GM19324 (cell line): Measurements from ENCODE around the gene CNTNAP2.

Experiments used
- ATAC-seq: cut with Tn5 transposase; IDR thresholded peaks from one replicate; pipeline ENCODE4 v1.9.1; 2021; ENCODE audit warnings: mild to moderate bottlenecking, moderate library complexity; ENCODE audit not compliant: unreplicated experiment, low FRiP score

CNTNAP2 gene

DNA sequence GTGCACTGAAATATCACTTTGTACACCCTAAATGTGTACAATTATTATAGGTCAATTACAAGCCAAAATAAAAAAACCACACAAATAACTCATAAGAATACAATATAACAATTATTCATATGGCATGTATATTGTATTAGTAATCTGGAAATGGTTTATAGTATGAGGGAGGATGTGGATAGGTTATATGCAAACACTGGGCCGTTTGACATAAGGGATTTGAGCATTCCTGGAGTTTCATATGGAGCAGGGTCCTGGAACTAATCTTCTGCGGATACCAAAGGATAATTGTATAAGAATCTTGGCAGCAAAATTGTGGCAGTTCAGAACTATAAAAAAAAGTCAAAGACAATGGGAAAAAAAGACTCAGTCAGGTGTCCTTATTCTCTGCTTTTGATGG lies 619.4 kb downstream of the CNTNAP2 start:
- no peak for ATAC-seq

DNA sequence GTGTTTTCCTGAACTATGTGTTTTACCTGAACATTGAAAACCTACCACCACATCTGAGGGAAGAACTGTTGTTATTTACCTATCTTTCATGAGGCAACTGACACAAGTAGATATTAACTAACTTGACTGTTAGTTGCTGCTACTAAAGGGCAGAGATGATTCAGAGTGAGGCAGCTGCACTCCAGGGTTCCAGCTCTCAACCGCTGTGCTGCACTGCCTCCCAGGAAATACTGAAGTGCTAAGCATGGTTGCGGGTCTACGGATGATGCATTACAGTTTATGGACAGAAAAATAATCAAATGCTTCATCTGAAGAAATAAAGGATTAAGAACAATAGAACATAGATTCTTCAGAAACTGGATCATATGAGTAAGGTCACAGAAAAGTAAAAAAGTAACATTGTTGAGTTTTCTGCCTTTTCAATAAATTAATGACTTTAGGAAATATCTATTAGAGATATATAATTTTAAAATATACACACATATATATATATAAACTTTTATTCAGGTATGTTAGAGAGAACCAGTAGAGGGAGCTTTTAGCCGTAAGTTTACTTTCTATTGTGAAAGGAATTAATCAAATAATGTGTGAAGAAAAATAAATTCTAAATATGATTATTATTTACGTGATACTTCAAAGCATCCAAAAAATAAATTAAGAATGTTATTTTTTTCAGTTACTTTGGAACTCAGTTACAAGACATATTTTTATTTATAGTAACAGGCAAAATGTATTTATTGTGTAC lies 620.0 kb downstream of the CNTNAP2 start:
- ATAC-seq = no peak

DNA sequence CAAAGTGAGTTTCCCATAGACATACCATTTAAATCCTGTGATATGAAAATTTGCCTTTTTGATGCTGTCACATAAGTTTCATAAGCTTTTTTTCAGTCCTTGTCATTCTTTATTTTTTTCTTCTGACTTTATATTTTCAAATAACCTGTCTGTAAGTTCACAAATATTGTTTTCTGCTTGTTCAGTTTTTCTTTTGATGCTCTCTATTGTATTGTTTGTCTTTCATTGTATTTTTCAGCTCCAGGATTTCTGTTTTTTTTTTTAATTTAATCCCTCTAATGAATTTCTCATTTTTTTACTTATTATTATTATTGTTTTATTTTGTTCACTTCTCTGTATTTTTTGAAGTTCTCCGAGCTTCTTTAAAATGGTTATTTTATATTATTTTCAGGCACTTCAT lies 623.4 kb downstream of the CNTNAP2 start:
- no peak for ATAC-seq

DNA sequence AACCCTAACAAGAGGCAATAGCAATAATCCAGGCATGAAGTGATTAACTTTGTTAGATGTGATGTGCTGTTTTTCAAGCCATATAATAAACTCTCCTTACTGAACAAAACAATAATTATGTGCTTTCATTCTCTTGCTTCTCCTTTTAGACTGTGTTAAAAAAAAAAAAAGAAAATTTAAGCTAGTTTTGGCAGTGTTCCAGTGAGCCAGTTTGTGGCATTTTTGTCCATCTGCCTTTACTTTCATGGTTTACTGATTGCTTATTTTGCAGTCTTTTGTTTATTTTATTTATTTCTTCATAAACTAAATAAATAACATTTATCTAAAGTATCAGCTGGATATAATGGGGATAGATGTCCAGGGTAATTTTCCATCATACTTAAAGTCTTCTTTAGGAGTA lies 625.3 kb downstream of the CNTNAP2 start:
- ATAC-seq = no peak

DNA sequence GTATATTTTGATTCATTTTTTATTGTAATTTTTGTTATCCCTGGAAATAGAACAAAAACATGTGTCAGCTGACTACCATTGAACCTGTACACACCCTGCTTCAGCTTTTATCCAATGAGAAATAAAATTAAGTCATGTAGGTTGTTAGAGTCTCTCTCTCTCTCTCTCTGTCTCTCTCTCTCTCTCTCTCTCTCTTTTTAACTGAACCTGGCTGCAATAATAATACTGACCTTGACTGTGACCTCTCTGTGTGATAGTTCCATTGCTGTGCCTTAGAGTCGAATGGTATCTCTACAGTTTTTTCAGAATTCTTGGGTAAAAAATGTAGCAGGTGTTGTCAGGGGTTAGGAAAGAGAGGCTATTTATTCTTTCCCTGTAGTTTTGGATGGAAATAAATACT lies 637.8 kb downstream of the CNTNAP2 start:
- no peak for ATAC-seq

DNA sequence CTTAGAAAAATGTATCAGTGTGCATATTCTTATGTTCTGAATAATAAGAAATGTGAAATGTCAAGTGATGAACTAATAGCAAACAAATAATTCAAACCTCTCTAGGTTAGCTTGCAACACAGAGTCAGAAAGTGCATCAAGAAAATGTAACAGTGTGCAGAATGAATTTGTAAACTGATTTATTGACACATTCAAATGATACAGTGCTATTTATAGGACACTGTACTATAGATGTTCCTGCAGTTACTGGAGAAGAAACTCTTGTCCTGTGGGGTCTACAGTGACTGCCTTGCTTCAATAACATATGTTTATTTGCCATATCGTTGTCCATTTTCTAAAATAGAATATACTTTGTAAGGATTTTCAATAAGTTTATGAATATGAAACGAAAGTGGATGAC lies 639.0 kb downstream of the CNTNAP2 start:
- no peak for ATAC-seq

DNA sequence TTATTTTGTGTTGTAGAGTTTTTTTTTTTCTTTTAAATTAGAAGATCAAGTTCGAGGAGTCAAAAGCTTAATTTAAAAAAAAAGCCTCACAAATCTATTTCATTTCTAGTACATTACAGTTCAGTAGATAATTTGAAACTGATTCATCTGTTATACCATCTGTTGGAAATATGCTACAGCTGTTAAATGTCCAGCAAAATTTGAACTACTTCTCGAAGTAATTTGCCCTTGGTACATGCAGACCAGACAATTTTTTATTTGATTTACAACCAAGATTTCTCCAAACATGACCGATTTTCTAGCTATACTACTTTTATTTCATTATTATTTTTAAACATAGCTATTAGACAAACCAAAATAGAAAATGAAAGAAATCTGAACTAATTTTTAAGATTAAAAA lies 647.9 kb downstream of the CNTNAP2 start:
- no peak for ATAC-seq

DNA sequence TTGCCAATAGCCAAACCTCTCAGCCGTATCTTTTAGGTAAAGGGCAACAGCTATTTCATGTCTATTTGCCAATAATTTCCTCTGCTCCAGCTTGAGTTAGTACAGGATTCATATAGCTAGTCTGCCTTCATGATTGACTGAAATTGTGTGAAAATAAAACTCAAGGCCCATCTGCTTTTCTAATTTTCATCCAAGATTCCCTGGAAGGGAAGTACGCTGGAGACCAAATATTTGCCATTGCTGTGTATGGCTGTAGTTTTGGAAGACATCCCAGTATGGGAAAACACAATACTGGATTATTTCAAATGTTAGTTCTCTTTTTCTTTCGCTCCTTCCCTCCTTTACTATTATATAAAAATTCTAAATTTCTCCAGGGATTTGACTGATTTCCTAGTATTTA lies 652.4 kb downstream of the CNTNAP2 start:
- no peak for ATAC-seq

DNA sequence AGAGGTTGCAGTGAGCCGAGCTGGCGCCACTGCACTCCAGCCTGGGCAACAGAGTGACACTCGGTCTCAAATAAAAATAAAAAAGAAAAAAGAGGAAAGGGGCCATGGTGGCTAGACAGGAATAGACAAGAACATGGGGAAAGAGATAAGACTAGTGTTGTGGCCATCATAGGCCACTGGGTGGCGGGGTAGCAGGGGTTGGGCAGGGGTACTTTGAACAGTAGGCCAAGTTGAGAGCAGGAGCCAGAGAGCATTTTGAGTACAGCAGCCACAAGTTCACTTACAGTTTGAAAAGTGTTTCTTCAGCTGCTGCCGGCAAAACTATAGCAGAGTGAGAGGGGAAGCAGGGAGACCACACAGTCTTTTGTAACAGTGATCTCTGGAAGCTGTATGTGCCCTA lies 656.0 kb downstream of the CNTNAP2 start:
- no peak for ATAC-seq

DNA sequence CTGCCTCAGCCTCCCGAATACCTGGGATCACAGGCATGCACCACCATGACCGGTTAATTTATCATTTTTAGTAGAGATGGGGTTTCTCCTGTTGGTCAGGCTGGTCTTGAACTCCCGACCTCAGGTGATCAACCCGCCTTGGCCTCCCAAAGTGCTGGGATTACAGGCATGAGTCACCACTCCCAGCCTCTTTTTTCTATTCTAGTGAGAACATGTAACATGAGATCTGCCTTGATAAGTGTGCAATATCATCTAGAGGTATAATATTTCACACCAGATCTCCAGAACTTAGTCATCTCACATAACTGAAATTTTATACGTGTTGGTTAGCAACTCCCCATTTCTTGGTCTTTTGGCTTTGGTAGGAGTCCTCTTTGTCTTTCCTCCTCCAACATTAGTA lies 656.9 kb downstream of the CNTNAP2 start:
- ATAC-seq = no peak

DNA sequence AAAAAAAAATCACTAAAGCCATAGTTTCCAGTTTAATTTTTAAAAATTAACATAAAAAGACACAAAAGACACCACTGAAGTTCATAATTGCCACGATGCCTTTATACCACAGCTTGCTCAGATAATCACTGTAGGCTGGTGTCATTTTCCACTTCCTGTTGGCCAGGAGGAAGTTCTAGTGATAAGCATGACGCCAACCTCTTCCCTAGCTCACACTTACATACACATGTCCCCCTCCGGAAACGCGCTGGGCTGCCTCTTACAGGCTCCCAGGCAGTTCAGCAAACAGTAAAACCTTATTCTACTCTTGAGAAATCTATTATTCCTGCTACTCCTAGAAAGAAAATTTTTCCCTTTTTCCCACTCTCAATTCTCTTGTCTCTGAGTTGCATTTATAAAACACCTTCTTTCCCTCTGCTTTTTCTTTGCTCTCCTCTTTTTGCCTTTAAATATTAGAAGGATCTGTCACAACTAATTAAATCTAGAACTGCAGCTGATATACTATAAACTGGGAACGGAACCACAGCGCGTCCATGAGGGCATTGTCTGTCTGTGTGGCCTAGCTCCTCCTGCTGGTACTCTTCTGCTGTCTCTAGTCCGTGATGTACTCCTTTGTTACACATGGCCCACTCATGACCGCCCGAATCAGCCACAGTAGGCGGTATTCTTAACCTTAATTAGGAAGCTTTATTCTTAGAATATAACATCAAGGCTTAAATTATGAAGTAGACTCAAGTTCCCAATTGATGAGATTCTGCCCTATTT lies 664.9 kb downstream of the CNTNAP2 start:
- ATAC-seq = no peak

DNA sequence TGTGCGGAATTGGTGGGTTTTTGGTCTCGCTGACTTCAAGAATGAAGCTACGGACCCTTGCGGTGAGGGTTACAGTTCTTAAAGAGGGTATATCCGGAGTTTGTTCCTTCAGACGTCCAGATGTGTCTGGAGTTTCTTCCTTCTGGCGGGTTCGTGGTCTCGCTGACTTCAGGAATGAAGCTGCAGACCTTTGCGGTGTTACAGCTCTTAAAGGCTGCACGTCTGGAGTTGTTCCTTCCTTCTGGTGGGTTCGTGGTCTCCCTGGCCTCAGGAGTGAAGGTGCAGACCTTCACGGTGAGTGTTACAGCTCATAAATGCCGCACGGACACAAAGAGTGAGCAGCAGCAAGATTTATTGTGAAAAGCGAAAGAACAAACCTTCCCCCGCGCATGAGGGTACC lies 670.7 kb downstream of the CNTNAP2 start:
- ATAC-seq = no peak

DNA sequence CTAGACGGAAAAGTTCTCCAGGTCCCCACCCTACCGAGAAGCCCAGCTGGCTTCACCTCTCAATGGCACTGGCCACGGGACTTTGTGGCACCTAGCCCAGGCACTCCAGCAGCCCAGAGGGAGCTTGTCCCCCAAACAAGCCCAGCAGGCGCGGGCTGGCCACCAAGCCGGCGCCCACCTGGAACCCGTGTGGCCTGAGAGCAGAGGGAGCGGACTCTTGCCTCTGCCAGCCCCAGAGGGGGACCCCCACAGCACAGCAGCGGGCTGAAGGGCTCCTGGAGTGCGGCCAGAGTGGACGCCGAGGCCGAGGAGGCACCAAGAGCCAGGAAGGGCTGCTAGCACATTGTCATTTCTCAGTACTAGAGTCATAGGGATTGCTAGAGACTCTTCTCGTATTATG lies 671.4 kb downstream of the CNTNAP2 start:
- no peak for ATAC-seq

DNA sequence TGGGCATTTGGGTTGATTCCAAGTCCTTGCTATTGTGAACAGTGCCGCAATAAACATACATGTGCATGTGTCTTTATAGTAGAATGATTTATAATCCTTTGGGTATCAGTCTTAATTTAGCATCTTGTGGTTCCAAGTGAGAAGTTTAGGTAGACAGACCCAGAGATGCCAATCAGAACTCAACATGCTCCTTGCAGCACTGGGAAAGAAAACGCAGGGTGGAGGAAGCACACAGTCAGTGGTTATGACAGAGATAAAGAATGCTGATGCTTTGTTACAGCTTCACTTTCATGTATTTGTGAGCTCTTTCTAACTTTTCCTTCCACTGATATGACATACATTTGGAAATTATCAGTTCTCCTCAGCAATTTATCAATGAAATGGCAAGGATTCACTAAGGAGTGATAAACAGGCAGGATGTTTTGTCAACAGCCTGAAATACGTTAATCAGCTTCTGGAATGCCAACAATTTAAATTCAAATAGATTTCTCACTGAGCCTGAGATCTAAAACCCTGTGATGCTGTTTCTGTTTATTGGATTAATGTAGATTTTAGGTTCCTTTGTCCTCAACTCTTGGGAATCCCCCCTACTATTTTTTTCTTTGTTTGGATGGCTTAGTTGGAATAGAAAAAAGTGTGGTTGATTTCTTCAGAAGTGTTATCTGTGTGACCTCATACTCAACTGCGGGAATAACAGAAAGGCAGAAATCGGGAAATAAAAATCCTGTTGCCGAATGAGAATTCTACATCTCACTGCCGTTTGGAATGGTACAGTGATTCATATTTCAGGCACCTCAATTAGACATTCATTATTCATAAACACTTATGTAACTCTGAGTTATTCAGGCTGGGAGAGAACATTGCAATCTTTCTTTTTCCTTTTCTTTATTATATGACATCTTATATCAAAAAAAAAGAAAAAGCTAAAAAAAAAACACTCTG lies 675.0 kb downstream of the CNTNAP2 start:
- no peak for ATAC-seq

DNA sequence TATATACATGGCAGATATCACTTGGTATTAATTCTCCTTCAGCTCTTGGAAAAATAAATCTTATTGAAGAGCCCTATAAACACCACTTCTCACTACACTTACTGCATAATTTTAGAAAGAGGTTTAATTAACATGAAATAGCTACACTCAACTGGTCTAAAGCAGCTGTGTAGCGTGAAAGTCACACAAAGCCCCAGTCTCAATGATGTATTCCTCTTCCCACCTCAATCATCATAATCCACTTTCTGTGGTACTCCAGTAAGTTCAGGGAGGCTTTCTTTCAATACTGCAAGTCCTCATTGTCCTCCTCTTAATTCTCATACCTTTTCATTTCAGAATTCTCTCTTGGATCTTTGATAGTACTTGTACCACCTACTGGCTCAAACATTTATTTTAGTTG lies 688.0 kb downstream of the CNTNAP2 start:
- ATAC-seq = no peak

DNA sequence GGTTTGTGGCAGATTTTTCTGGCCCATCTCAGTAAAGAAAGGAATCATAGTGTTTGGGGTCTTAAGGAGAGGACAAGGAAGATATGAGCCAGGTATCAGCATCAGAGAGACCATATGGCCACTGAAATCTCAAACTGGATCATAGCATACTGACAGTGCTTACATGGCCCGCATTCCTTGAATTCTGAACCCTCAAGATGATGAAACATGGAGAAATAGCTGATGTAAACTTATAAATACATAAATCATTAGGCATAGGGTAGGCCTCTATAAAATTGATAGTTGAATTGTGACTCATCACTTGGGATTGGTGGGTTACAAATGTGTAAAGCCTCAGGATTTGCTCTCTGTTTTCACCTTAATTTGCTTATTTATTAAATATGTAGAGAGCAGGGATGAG lies 688.5 kb downstream of the CNTNAP2 start:
- no peak for ATAC-seq

DNA sequence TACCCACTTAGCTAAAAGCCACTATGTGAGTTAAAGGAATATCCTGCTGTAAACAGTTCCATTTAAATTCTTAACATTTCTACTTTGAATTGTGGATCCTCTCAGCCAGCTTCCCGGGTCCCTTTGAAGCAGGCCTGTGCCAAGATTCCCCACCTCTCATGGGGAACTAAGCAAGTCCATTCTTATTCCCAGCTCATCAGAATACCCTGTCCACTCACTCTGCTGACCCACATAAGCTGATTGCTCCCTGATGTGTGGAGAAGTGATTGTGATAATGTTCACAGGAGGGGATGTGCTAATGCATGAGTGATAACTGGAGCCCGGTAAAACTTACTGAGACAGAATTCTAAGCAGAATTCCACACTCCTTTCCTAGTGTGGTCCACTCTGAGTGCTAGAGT lies 709.7 kb downstream of the CNTNAP2 start:
- ATAC-seq = no peak

DNA sequence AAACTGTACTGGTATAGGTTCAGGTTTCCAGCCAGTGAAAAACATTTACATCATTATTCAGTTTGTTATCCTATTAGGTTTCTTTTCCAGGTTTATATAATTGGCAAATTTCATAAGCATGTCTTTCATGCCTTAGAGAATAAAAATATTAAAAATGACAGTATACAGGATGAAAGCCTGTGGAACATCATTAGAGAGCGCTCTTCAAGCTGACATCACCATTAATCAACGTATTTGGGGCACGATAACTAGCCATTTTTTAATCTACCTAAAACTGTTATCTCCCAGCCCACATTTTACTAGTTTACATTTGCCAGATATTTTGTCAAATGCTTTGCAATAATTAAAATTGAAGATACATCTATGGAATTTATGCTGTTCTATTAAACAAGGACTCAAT lies 714.1 kb downstream of the CNTNAP2 start:
- ATAC-seq = no peak

DNA sequence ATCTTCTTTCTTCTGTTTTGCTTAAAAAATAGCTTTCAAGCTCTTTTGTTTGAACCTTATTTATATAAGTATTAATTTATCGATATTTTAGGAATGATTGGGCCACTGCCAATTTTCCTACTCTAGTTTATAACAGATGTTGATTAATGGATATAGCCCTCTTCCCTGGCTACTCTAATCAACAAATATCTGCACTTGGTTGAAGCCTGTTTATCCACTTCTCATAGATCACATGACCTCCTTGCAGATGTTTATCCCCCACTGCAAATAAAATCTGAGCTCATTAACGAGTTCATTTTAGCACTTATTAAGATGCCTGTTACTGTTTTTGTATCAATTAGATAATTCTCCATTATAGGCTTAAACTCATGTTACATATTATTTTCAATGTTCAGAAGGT lies 715.3 kb downstream of the CNTNAP2 start:
- ATAC-seq = no peak

DNA sequence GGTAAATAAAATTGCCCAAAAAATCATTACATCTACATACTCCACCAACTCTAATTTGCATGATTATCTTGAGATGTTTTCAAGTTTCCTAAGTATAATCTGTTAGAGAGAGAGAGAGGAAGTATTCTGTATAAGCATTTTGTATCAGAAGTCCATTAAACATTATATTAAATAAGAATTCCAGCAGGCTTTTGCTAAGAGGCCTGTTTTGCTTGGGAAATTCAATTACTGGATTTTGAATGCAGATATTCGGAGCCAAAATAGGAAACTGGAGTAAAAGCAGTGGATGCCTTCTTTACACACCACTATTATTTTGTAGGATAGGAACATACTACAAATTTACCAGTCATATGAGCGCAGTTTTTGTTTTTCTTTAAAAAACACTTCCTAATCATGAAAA lies 727.8 kb downstream of the CNTNAP2 start:
- ATAC-seq = no peak

DNA sequence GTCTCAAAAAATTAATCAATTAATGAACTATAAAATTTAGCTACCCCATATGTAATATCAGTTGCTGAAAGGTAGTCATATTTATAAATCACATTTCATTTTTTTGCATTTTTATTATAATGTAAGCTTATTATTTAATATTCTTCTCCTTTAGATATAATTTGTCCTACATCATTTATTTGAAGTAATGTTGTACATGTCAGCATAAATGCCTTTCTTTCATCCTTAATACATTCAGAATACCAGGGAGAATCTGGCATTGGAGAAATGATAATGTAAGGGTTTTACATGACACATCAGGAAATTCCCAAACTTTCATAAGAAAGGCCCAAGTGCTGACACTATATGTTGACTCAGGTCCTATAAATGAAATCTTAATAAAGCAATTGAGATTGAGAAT lies 742.1 kb downstream of the CNTNAP2 start:
- ATAC-seq = no peak
